Hindlimb muscle (tissue), 1 donor: ENCODE data around the gene CCL2. TPM values are rescaled to one million over a fixed set of nuclear protein-coding genes. Genes with fewer than 3 reads are reported as not detected.
A peak's percentile ranks its signal among the peaks of the same experiment; 100 is the strongest.

Experiments used
- DNase-seq: peaks from one replicate; pipeline ENCODE4 v3.0.0-alpha.2; 2013
- polyA plus RNA-seq: library from polyadenylated mRNA; unstranded; fragments of 120-200 nt; gene quantifications from one replicate; pipeline ENCODE4 v1.2.1, GENCODE V29; 2013; ENCODE audit not compliant: insufficient read length

CCL2 gene
- polyA plus RNA-seq, 1 donor = 32.6 TPM

DNA sequence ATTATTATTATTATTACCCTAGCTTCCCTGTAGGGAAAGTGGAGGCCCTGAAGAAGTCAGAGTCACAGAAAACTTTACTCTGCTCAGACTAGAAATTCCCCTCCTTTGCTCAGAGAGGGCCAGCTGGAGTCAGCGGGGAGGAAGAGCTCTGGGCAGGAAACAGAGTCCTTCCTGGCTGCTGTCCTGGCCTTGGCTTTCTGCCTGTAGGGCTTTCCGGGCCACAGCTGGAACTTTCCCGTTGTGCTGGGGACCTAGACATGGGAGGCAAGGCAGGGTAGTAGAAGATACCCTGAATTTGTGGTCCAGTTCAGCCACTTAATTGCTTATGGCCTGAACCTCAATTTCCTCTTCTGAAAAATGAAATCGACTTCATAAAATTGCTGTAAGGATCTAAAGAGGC, 14.0 kb upstream of the CCL2 start:
- DNase-seq = peak; percentile 80

DNA sequence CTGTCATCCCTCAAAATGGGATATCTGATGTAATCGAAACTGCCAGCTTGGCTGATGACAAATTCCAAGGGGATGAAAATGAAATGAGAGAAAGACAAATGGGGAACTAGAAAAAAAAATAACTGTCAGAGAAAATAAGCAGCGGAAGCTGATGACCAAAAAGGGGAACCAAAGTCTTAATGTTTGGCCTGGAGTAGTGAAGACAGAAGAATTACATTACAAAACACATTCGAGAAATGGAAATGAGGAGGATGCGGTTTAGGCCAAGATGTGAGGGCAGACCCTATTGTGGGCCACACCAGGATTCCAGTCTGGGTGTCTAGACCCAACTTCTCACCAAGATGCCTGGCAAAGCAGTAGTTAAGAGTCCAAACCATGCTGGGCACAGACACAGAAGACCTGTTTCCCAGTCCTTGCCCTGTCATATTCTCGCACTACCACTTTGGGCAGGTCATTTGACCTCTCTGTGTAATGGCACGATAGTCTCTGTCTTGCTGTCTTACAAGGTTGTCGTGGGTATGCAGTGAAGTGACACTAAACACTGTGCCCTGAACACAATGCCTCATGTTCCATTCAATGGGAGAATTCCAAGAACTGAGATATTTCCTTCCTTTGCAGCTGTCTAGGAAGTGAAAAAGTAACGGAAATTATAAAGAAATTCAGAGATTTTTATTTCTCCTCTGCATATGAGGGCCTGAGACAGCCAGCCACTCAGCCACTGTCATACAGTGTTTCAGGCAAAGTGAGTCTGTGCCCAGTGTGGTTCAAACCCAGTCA, 12.3 kb upstream of the CCL2 start:
- no peak for DNase-seq

DNA sequence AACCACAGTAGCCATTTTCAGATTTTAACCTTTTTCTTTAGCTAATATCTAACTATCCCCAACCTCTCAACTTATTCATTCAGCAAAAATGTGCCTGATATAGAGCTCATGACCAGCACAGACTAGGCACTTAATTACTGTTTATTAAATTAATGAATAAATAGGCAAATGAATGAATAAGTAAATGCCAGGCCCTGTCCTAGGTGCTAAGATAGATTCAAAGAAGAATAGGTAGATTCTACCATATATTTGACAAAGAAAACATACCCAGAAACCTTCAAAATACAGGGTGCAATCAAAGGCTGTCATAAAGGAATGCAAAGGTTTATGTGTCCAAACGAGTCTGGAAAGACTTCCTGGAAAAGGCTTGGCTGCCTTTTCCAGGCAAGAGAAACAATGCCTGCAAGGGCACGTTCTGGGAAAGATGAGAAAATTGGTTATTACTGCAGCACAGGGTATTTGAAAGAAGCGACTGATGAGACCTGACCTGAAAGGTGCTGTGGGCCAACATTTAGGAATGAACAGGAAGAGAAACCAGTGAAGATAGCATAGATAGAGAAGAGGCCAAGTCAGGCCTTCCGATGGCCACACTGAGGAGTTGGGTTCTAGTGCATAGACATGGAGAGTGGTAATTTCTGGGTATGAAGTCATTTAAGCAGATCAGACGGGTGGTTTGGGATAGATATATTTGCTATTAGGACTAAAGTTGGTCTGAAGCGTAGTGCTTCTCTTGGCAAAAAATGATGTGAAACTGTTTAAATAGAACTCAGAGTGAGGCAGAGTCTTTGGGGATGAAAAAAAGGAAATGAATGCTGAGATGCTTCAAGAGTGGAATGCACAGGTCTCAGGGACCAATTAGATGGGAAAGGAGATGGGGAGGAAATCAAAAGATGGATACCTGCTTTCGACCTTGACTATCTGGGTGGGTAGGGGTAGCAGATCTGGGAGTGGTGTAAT, 11.4 kb upstream of the CCL2 start:
- no peak for DNase-seq

DNA sequence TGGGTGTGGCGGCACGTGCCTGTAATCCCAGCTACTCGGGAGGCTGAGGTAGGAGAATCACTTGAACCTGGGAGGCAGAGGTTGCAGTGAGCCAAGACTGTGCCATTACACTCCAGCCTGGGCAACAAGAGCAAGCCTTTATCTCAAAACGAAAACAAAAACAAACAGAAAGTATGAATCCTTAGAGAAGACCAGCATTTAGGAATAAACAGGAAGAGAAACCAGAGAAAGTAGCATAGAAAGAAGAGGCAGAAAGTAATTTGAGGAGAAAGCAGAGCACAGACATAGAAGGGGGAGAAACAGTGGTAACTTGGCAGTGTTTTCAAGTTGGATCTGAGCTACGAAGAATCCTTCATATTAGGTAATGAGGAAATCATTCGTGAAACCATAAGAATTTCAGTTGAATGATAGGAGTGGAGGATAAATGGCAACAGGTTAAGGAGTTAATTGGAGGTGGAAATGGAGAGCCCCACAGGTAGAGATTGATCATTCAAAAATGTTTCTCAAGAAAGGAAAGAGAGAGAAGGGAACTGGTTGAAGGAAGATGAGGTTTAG, 9.7 kb upstream of the CCL2 start:
- DNase-seq = no peak

DNA sequence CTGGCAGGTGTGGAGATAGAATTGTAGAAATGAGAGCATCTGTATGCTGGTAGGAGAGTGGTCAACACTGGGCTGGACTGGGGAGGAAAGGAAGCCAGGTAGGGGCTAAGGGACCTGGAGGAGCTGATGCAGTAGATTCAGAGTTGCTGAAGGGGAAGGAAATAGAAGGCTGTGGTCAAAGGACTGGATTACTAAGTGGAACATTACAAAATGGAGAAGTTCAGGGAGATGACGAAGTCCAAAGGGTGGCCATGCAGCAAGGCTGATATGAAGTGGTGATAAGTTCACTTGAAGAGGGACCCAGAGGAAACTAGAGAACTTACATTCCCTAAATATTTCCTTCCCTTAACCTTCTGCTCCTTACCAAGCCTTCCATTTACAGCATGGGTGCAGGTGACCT, 8.6 kb upstream of the CCL2 start:
- no peak for DNase-seq

DNA sequence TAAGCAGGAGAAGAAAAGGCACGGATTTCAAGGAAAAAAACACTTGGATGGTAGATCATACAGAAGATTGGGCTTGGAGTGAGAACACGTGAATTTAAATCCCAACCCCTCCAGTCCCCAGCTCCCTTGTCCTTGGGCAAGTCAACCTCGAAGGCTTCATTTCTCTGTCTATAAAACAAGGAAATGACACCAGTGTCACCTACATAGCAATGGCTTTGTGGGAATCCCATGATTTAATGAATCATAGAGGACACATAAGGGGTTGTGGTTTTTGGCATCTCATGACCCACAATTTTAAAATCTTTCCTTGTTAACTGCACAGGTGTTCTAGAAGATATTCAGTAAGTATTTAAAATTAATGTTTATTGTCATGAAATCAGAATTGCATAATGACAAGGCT, 8.2 kb upstream of the CCL2 start:
- no peak for DNase-seq

DNA sequence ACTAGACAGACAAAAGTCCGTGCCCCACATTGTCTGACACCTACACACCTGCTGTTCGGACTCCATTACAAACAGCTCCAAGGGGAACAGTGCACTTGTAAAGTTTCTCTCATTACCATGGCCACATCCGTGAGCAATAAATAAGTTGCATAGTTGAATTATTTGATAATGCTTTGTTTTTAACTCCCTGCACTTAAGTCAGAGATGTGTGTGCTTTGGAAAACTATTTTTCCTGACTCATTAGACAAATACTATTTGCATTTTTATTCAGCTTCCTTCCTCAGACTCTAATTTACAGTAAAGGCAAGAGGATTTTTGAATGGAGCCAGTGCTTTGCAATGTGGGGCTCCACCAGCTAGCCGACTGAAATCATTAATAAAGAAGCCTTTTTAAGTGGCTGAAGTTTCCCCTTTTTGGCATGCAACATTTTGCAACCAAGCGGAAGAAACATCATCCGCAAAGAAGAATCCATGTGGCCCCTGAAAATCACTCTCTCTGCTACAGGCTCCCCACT, 6.5 kb upstream of the CCL2 start:
- DNase-seq = no peak

DNA sequence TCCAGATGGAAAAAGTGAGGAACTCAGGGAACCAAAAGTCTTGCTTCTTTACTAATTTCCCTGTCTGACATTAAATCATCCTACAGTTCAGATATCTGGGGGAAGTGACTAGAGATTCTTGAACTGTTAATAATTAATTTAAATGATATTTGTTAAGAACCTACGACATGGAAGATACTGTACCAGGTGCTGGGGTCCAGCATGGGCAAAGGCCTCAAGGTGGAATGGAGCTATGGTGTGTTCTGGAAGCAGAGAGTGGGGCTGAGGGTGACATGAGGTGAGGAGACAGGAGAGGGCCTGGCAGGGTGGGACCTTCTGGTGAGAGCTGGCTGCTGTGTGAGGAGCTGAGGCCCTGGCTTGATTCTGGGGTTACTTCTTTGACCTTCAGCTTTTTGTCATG, 6.0 kb upstream of the CCL2 start:
- DNase-seq = no peak

DNA sequence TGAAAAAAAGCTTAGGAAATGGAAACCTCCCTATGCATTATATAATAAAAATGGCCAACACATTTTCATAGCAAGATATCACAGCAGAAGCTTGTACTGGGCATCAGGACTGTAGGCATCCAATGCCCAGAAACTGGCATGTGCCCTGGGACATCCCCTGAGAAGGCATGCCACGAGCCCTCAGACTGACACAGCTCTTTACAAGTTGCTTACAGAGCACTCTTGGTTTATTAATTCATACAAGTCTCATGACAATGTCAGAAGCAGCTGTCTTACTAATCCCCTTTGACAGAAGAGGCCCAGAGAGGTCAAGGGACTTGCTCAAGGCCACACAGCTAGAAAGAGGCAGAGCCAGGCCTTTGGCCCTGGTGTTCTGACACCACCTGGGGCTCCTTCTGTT, 5.6 kb upstream of the CCL2 start:
- DNase-seq = no peak

DNA sequence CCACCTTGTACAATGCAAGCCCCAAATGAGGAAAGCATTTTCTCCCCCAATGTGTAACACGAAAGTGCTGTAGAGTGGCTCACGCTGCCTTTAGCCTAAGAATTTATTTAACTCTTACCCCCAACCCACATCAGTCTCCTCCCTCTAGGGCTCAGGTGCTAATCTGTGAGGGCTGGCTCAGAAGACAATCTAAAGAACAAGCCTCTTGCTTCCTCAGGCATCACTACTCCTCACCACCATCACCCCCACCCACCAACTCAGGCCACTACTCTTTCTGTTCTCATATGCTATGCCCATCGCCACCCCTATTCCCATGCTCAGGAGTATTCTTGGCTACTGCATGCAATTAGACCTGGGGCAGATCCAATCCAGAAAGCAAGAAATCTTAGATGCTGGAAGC, 3.9 kb upstream of the CCL2 start:
- DNase-seq = no peak

DNA sequence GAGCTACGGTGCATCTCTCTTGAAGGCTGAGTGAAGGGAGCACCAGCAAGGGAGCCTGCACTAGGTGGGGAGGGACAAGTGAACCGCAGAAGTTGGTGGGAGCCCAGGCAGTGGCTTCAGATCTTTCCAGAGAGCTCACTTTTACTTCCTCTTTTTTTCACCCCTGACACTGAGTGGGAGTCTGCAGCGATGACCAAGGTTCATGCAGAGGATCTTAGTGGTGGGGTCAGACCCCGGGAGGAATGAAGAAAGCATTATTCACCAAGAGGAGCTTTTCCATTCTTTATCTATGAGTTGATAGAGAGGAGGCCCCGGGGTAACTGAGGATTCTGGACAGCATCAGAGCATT, 3.0 kb upstream of the CCL2 start:
- DNase-seq = no peak

DNA sequence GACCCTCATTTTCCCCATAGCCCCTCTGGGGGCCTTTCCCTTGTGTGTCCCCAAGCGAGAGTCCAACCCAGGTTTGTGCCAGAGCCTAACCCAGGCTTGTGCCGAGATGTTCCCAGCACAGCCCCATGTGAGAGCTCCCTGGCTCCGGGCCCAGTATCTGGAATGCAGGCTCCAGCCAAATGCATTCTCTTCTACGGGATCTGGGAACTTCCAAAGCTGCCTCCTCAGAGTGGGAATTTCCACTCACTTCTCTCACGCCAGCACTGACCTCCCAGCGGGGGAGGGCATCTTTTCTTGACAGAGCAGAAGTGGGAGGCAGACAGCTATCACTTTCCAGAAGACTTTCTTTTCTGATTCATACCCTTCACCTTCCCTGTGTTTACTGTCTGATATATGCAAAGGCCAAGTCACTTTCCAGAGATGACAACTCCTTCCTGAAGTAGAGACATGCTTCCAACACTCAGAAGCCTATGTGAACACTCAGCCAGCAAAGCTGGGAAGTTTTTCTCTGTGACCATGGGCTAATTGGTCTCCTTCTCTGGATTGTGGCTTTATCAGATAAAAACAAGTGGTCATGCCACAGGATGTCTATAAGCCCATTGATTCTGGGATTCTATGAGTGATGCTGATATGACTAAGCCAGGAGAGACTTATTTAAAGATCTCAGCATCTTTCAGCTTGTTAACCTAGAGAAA, 2.5 kb upstream of the CCL2 start:
- peak; percentile 87 for DNase-seq

DNA sequence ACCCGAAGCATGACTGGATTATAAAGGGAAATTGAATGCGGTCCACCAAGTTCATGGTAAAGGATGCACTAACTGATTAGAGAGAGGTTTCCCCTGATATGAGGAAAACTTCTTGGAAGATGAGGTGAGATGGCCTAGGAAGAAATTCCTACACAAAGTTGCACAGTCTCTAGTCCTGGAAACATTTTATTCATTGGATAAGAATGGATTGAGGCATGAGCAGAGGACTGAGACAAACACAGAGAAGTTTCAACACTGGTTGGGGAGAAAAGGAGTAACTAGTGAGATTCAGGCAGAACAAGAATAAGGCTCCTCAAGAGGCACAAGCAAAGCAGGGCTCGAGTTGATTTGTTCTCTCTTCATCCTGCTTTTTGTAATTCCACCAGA, 2.0 kb upstream of the CCL2 start:
- DNase-seq = no peak

DNA sequence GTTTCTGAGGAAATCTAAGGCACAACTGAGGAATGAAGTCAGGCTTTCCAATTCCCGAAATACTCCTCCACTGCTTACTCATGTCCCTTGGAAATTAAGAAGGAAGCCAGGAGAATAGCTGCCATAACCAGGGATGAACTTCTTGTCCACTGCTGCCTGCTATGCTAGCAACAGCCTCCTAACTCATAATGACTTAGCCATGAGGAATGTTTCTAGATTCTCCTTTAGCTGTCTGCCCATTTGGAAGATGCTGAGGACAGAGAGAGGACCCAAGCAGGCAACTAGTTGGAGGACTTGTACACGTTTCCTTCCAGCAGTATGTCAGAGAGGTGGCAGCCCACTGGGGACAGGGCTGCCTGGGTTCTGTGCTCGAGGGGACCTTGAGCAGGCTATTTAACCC, 939 bp upstream of the CCL2 start:
- no peak for DNase-seq

DNA sequence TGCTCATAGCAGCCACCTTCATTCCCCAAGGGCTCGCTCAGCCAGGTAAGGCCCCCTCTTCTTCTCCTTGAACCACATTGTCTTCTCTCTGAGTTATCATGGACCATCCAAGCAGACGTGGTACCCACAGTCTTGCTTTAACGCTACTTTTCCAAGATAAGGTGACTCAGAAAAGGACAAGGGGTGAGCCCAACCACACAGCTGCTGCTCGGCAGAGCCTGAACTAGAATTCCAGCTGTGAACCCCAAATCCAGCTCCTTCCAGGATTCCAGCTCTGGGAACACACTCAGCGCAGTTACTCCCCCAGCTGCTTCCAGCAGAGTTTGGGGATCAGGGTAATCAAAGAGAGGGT, 272 bp downstream of the CCL2 start:
- DNase-seq = no peak

DNA sequence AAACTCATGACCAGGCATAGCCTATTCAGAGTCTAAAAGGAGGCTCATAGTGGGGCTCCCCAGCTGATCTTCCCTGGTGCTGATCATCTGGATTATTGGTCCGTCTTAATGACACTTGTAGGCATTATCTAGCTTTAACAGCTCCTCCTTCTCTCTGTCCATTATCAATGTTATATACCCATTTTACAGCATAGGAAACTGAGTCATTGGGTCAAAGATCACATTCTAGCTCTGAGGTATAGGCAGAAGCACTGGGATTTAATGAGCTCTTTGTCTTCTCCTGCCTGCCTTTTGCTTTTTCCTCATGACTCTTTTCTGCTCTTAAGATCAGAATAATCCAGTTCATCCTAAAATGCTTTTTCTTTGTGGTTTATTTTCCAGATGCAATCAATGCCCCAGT, 756 bp downstream of the CCL2 start:
- DNase-seq = no peak

DNA sequence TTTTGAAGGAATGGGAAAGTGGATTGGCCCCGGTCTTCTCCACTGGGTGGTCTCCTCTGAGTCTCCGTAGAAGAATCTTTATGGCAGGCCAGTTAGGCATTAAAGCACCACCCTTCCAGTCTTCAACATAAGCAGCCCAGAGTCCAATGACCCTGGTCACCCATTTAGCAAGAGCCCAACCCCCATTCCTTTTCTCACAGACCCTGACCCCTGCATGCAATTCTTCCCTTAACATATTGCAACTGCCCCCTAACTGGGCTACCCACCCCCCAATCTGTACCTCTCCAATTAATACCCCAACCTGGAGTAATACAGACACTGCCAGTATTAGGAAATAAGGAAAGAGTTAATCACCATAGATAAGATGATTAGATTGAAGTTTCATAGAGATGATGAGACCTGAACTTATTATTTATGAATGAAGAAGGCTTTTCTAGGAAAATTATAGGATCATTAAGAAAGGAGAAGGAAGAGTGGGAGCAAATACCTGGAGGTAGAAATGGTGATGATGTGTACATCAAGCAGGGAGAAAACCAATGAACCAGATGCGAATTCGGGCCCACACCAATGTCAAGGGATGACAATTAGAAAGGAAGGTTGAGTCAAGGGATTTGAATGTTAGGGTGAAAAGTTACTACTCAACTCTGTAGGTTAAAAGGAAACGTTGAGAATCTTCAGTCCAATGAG, 2.4 kb downstream of the CCL2 start:
- DNase-seq = no peak

DNA sequence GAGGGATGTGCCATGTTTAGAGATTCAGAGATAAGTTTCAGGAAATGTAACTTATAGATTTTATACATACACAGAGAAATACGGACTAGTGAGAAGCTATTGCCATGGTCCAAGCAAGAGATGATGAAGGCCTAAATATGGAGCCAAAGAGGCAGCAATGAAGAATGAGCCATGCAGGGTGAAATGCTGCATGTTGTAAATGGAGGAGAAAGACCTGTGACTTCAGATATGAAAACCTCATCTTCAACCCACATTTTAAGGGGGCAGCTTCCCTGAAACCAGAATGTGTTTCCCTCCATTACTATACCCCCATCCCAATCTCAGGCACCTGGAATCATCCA, 2.9 kb downstream of the CCL2 start:
- no peak for DNase-seq

DNA sequence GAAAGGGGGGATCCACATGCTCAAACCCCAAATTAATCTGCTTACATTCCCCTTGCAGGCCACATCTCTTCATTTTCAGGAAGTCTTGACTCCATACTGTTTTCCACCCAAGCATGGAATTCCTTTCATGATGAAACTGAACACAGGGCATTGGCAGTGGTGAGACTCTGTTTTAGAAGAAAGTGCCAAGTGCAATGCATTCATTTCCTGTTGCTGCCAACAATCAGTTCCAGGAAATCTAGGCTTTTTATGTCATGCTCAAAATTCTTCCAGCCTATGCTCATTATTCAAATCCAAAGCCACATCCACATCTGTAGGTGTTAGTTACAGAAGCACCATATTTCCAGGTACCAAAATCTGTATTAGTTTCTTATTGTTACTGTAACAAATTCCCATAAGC, 4.1 kb downstream of the CCL2 start:
- DNase-seq = no peak

DNA sequence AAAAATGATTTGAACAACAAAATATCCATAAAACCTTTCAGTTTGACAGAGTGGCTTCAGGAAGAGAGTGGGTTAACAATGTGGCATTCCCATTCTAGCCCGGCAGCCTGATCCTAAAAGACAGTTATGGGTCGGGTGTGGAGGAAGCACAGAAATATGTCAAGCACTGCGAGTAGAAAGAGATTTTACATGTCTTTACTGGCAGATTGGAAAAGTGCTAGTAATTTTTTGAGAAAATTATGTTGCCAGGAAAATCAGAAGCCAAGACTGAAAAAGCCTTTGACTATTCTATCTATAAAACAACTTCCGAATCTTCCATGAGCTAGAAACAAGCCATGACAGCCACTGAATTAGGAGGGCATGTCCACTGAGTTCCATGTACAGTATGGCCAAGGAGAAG, 5.8 kb downstream of the CCL2 start:
- no peak for DNase-seq

DNA sequence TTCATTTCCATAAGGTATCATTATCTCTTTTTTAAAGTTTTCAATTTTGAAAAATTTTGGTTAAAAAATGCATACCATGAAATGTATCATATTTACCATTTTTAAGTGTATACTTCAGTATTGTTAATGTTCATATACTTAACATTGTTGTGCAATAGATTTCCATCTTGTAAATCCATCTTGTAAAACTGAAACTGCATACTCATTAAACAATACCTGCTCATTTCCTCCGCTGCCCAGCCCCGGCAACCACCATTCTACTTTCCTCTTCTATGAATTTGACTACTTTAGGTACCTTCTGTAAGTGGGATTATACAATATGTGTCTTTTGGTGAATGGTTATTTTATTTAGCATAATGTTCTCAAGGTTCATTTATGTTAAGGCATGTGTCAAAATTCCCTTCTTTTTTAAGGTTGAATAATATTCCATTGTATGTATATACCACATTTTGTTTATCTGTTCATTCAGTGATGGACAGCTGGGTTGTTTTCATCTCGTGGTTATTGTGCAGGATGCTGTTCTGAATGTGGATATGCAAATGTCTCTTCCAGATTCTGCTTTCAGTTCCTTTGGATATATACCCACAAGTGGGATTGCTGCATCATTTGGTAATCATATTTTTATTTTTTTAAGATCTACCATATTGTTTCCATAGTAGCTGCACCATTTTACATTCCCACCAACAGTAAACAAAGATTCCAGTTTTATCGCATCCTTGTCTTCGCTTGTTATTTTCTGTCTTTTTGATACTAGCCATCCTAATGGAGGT, 6.7 kb downstream of the CCL2 start:
- no peak for DNase-seq

DNA sequence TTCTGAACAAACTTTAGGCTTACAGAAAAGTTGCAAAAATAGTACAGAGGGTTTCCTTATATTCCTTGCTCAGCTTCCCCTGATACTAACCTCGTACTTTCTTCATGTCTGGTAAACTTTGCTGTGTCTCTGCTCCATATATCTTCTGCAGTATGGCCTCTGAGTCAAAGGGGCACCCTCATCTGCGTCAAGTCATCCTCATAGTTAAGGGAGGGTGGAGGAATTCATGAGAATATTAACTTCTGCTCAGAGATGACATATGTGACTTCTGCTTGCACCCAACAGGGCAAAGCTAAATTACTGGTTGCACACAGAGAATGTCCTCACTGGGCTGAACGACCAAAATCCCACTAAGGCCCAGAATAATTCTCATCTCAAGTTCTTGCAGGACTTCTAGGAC, 10.6 kb downstream of the CCL2 start:
- DNase-seq = no peak
